PC-9 (cell line): Measurements from ENCODE around the gene OR4F15. TPM values are rescaled to one million over a fixed set of nuclear protein-coding genes. Genes with fewer than 3 reads are reported as not detected.

Source experiments
- BruUV-seq: library from RNA; stranded (reverse); fragments of 400-500 nt; replicated peaks from 2 replicates; lab custom pipeline; 2021; lab: Mats Ljungman, UMichigan
- CTCF ChIA-PET: fragments of 300-600 bp; sonication (Branson Sonifier 250); formaldehyde crosslinking; loops from one replicate; lab custom pipeline; 2022; ENCODE audit warnings: antibody characterized with exemption; lab: Charles Lee
- POLR2A ChIA-PET: fragments of 300-600 bp; sonication (Branson Sonifier 250); formaldehyde crosslinking; loops from one replicate; lab custom pipeline; 2022; ENCODE audit warnings: antibody characterized with exemption; ENCODE audit not compliant: unreplicated experiment; lab: Charles Lee
- DNase-seq, 2 experiments: peaks; one replicate each; pipeline versions ENCODE4 v3.0.0 to v3.0.0-alpha.2; 2015 to 2022; ENCODE audit warnings: mixed read lengths in 1 of 2
- H2AFZ ChIP-seq: fragments of 200-600 bp; sonication (generic); 2 replicates; pipeline ENCODE4 v1.8.1; 2017; ENCODE audit warnings: antibody characterized with exemption
- H3F3A ChIP-seq: fragments of 200-600 bp; sonication (generic); 2 replicates; pipeline ENCODE4 v1.8.1; 2017; ENCODE audit warnings: antibody characterized with exemption, mild to moderate bottlenecking, low read depth; ENCODE audit not compliant: insufficient read depth
- H3K27ac ChIP-seq: fragments of 200-600 bp; sonication (generic); 2 replicates; pipeline ENCODE4 v1.6.1; 2016; ENCODE audit warnings: mixed run types
- H3K27me3 ChIP-seq: fragments of 200-600 bp; sonication (generic); 2 replicates; pipeline ENCODE4 v1.6.1; 2016; ENCODE audit warnings: low read depth, mixed run types; ENCODE audit not compliant: insufficient read depth
- H3K36me3 ChIP-seq: fragments of 200-600 bp; sonication (generic); 2 replicates; pipeline ENCODE4 v1.6.1; 2016; ENCODE audit warnings: low read depth, mixed run types
- H3K4me1 ChIP-seq: fragments of 200-600 bp; sonication (generic); replicated peaks from 2 replicates; pipeline ENCODE4 v1.6.1; 2016; ENCODE audit warnings: mixed run types; ENCODE audit not compliant: insufficient read depth
- H3K4me2 ChIP-seq: fragments of 200-600 bp; sonication (generic); 2 replicates; pipeline ENCODE4 v1.6.1; 2017; ENCODE audit warnings: mixed run types
- H3K4me3 ChIP-seq: fragments of 200-600 bp; sonication (generic); 2 replicates; pipeline ENCODE4 v1.6.1; 2016; ENCODE audit warnings: mixed run types
- H3K79me2 ChIP-seq: fragments of 200-600 bp; sonication (generic); 2 replicates; pipeline ENCODE4 v1.6.1; 2017; ENCODE audit warnings: low read depth, mixed run types
- H3K9me2 ChIP-seq: fragments of 200-600 bp; sonication (generic); 2 replicates; pipeline ENCODE4 v1.8.1; 2017; ENCODE audit warnings: mild to moderate bottlenecking; ENCODE audit not compliant: insufficient read depth
- H3K9me3 ChIP-seq: fragments of 200-600 bp; sonication (generic); 2 replicates; pipeline ENCODE4 v1.8.1; 2016; ENCODE audit warnings: low read depth; ENCODE audit not compliant: insufficient read depth
- H4K20me1 ChIP-seq: fragments of 200-600 bp; sonication (generic); 2 replicates; pipeline ENCODE4 v1.8.1; 2017; ENCODE audit not compliant: insufficient read depth
- EZH2 ChIP-seq: fragments of 200-600 bp; sonication (generic); IDR thresholded peaks from 2 replicates; pipeline ENCODE4 v1.8.0; 2017; ENCODE audit warnings: antibody characterized with exemption, low read depth
- intact Hi-C: fragments of 100-400 bp; cut with micrococcal nuclease; formaldehyde crosslinking; loops from one replicate; pipeline ENCODE4 v1.10.0; 2022; ENCODE audit not compliant: unreplicated experiment
- total RNA-seq: library from RNA; stranded (reverse); gene quantifications from 2 replicates; pipeline ENCODE4 v1.2.3, GENCODE V29; 2021
- TF ChIP-seq, protein P1 (sequence below): fragments of 200-600 bp; sonication (generic); conservative IDR thresholded peaks from 2 replicates; pipeline ENCODE4 v1.6.1; 2017; ENCODE audit warnings: mixed run types, antibody characterized with exemption, mild to moderate bottlenecking, moderate library complexity

OR4F15 gene
- total RNA-seq, 1 experiment from 2014 or later = not detected

GRCh38 chr15:101852356-101852755 is 40.4 kb downstream of the OR4F15 start:
- H2AFZ ChIP-seq = no peak overlapping the region
- H3K27me3 ChIP-seq = no peaks in the 10 kb centered on the region; the same call in 1 of the 2 replicates
- POLR2A ChIA-PET = no interaction called here
- H3K4me3 ChIP-seq = no peak overlapping the region
- BruUV-seq = no TSS peak
- no peaks in the 10 kb centered on the region for H3K4me1 ChIP-seq
- no peaks in the 10 kb centered on the region for H3K9me2 ChIP-seq
- no peak for DNase-seq
- H3K9me3 ChIP-seq = no peaks in the 10 kb centered on the region
- CTCF ChIA-PET = no interaction called here
- TF ChIP-seq, protein P1, sequence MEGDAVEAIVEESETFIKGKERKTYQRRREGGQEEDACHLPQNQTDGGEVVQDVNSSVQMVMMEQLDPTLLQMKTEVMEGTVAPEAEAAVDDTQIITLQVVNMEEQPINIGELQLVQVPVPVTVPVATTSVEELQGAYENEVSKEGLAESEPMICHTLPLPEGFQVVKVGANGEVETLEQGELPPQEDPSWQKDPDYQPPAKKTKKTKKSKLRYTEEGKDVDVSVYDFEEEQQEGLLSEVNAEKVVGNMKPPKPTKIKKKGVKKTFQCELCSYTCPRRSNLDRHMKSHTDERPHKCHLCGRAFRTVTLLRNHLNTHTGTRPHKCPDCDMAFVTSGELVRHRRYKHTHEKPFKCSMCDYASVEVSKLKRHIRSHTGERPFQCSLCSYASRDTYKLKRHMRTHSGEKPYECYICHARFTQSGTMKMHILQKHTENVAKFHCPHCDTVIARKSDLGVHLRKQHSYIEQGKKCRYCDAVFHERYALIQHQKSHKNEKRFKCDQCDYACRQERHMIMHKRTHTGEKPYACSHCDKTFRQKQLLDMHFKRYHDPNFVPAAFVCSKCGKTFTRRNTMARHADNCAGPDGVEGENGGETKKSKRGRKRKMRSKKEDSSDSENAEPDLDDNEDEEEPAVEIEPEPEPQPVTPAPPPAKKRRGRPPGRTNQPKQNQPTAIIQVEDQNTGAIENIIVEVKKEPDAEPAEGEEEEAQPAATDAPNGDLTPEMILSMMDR = no peak
- TF ChIP-seq EZH2 = no peak
- H3K27ac ChIP-seq = no peak overlapping the region
- H3K36me3 ChIP-seq = no peaks in the 10 kb centered on the region
- H3K79me2 ChIP-seq = no peaks in the 10 kb centered on the region
- intact Hi-C loops = no loop called here
- H3K4me2 ChIP-seq = no peak overlapping the region
- H4K20me1 ChIP-seq = no peaks in the 10 kb centered on the region
- no peaks in the 10 kb centered on the region for H3F3A ChIP-seq

Other genes starting within 250 kb of the OR4F15 start
- gene TM2D3, start 159.8 kb upstream of the OR4F15 start, total RNA-seq = 18.8 and 21.7 TPM in 2 replicates
- 4.6 and 5.6 TPM in 2 replicates for gene TARS3, start 87.7 kb upstream of the OR4F15 start, total RNA-seq
- not detected in 2 replicates for gene OR4F6, start 8.7 kb upstream of the OR4F15 start, total RNA-seq